WTC11 (cell line): ENCODE measurements around the gene SLC7A5. TPM values are rescaled to one million over a fixed set of nuclear protein-coding genes. Genes with fewer than 3 reads are reported as not detected.

ENCODE experiments used
- ATAC-seq: fragments of 200-7000 bp; cut with Tn5 transposase; 2 replicates; pipeline ENCODE4 v1.10.0; 2021; ENCODE audit warnings: mild to moderate bottlenecking, moderate library complexity
- CTCF ChIA-PET: fragments of 300-600 bp; sonication (Branson Sonifier 250); formaldehyde crosslinking; loops from one replicate; lab custom pipeline; 2021; ENCODE audit warnings: antibody characterized with exemption; lab: Charles Lee
- POLR2A ChIA-PET: fragments of 350-600 bp; sonication (Branson Sonifier 250); formaldehyde crosslinking; loops from one replicate; lab custom pipeline; 2021; ENCODE audit warnings: antibody characterized with exemption; lab: Charles Lee
- DNase-seq: peaks from one replicate; pipeline ENCODE4 v3.0.0; 2021; ENCODE audit warnings: low spot score
- H3K27ac Mint-ChIP-seq: 2 replicates; pipeline ENCODE4 v1.8.0; 2021; ENCODE audit warnings: mixed read lengths
- H3K27me3 Mint-ChIP-seq: 2 replicates; pipeline ENCODE4 v1.8.0; 2021; ENCODE audit warnings: low read depth, mild to moderate bottlenecking, moderate library complexity, mixed read lengths
- H3K36me3 Mint-ChIP-seq: 2 replicates; pipeline ENCODE4 v1.8.0; 2021; ENCODE audit warnings: mixed read lengths
- H3K4me1 Mint-ChIP-seq: 2 replicates; pipeline ENCODE4 v1.8.0; 2022; ENCODE audit warnings: mixed read lengths
- H3K4me3 Mint-ChIP-seq: 2 replicates; pipeline ENCODE4 v1.8.0; 2021; ENCODE audit warnings: mild to moderate bottlenecking, moderate library complexity, mixed read lengths
- H3K9me3 Mint-ChIP-seq: 2 replicates; pipeline ENCODE4 v1.8.0; 2021; ENCODE audit warnings: mixed read lengths
- CBFB ChIP-seq: sonication (generic); formaldehyde crosslinking; IDR thresholded peaks from 2 replicates; pipeline ENCODE4 v1.8.1; 2022; ENCODE audit warnings: mild to moderate bottlenecking, low read depth, missing genetic modification reagents
- ELF4 ChIP-seq: sonication (generic); formaldehyde crosslinking; IDR thresholded peaks from 2 replicates; pipeline ENCODE4 v1.8.1; 2022; ENCODE audit warnings: low read depth, mild to moderate bottlenecking, moderate library complexity, missing genetic modification reagents
- NFYB ChIP-seq: sonication (generic); formaldehyde crosslinking; conservative IDR thresholded peaks from 2 replicates; pipeline ENCODE4 v1.8.0; 2022; ENCODE audit warnings: low read depth, missing genetic modification reagents
- NR3C1 ChIP-seq: sonication (generic); formaldehyde crosslinking; conservative IDR thresholded peaks from 2 replicates; pipeline ENCODE4 v1.8.1; 2023; ENCODE audit warnings: low read depth, mild to moderate bottlenecking, missing genetic modification reagents
- OVOL2 ChIP-seq: fragments of 250-450 bp; sonication (Bioruptor Pico); IDR thresholded peaks from 2 replicates; pipeline ENCODE4 v1.9.0; 2021; ENCODE audit warnings: mild to moderate bottlenecking, borderline replicate concordance
- RELA ChIP-seq: sonication (generic); formaldehyde crosslinking; IDR thresholded peaks from 2 replicates; pipeline ENCODE4 v1.8.1; 2022; ENCODE audit warnings: missing genetic modification reagents, mild to moderate bottlenecking, borderline replicate concordance
- RORB ChIP-seq: fragments of 250-450 bp; sonication (Bioruptor Pico); IDR thresholded peaks from 2 replicates; pipeline ENCODE4 v1.9.0; 2021; ENCODE audit warnings: mild to moderate bottlenecking
- TEAD1 ChIP-seq: sonication (generic); formaldehyde crosslinking; IDR thresholded peaks from 2 replicates; pipeline ENCODE4 v1.8.0; 2022; ENCODE audit warnings: mild to moderate bottlenecking, missing genetic modification reagents
- ZNF138 ChIP-seq: sonication (generic); formaldehyde crosslinking; conservative IDR thresholded peaks from 2 replicates; pipeline ENCODE4 v1.8.1; 2022; ENCODE audit warnings: mild to moderate bottlenecking, moderate library complexity, missing genetic modification reagents
- ZNF416 ChIP-seq: fragments of 250-450 bp; sonication (Bioruptor Pico); IDR thresholded peaks from 2 replicates; pipeline ENCODE4 v1.9.0; 2021; ENCODE audit warnings: mild to moderate bottlenecking, inconsistent platforms
- ZNF423 ChIP-seq: fragments of 250-450 bp; sonication (Bioruptor Pico); IDR thresholded peaks from 2 replicates; pipeline ENCODE4 v2.1.2; 2022; ENCODE audit warnings: mild to moderate bottlenecking, moderate library complexity
- total RNA-seq: library from RNA; stranded (reverse); gene quantifications from 3 replicates; pipeline ENCODE4 v1.2.3, GENCODE V29; 2021
- TF ChIP-seq, protein P1 (sequence below): fragments of 250-450 bp; sonication (Bioruptor Pico); IDR thresholded peaks from 2 replicates; pipeline ENCODE4 v1.8.0; 2021; ENCODE audit warnings: mild to moderate bottlenecking
- TF ChIP-seq, protein P2 (sequence below): sonication (generic); formaldehyde crosslinking; IDR thresholded peaks from 2 replicates; pipeline ENCODE4 v1.8.0; 2023; ENCODE audit warnings: mild to moderate bottlenecking, missing genetic modification reagents
- TF ChIP-seq, protein P3 (sequence below): sonication (generic); formaldehyde crosslinking; IDR thresholded peaks from 2 replicates; pipeline ENCODE4 v1.8.1; 2022; ENCODE audit warnings: mild to moderate bottlenecking, moderate library complexity, missing genetic modification reagents
- TF ChIP-seq, protein P4 (sequence below): sonication (generic); formaldehyde crosslinking; IDR thresholded peaks from 2 replicates; pipeline ENCODE4 v1.8.0; 2022; ENCODE audit warnings: missing genetic modification reagents
- TF ChIP-seq, protein P5 (sequence below): sonication (generic); formaldehyde crosslinking; IDR thresholded peaks from 2 replicates; pipeline ENCODE4 v1.8.1; 2022; ENCODE audit warnings: mild to moderate bottlenecking, missing genetic modification reagents, moderate library complexity, borderline replicate concordance
- TF ChIP-seq, protein P6 (sequence below): sonication (generic); formaldehyde crosslinking; conservative IDR thresholded peaks from 2 replicates; pipeline ENCODE4 v1.8.1; 2022; ENCODE audit warnings: mild to moderate bottlenecking, missing genetic modification reagents
- TF ChIP-seq, protein P7 (sequence below): fragments of 250-450 bp; sonication (Bioruptor Pico); IDR thresholded peaks from 2 replicates; pipeline ENCODE4 v1.9.0; 2021; ENCODE audit warnings: moderate library complexity, mild to moderate bottlenecking, inconsistent platforms, borderline replicate concordance

Gene SLC7A5
- total RNA-seq, 1 experiment from 2014 or later: 197 TPM

DNA sequence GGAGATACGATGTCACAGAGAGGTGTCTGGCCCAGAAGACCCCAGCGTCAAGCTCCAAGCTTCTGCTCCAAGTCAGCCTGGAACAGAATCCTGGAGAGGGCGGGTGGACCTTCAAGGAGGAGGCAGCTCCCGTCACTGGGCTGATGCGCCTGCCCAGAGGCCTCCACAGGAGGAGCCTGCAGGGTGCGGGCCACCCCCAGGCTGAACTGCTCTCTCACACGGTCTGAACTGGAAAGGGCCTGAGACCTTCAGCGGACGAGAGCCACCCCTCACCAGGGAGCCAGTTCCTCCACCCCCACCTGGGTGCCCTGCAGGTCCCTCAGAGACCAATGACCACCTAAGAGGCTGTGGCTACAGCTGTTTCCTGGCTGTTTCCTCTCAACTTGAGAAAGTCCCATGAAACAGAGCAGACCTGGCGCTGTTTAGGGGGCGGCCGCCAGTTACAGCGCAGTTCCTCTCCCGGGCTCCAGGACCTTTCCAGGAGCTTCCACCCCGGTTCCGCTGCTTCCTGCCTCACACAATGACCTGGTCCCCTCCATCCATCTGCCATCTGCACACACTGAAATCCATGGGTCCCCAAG, 67.5 kb downstream of the SLC7A5 start (continued):
- TF ChIP-seq, protein P1, sequence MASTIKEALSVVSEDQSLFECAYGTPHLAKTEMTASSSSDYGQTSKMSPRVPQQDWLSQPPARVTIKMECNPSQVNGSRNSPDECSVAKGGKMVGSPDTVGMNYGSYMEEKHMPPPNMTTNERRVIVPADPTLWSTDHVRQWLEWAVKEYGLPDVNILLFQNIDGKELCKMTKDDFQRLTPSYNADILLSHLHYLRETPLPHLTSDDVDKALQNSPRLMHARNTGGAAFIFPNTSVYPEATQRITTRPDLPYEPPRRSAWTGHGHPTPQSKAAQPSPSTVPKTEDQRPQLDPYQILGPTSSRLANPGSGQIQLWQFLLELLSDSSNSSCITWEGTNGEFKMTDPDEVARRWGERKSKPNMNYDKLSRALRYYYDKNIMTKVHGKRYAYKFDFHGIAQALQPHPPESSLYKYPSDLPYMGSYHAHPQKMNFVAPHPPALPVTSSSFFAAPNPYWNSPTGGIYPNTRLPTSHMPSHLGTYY (CRISPR knock-in tag): no peak
- TF ChIP-seq, protein P2, sequence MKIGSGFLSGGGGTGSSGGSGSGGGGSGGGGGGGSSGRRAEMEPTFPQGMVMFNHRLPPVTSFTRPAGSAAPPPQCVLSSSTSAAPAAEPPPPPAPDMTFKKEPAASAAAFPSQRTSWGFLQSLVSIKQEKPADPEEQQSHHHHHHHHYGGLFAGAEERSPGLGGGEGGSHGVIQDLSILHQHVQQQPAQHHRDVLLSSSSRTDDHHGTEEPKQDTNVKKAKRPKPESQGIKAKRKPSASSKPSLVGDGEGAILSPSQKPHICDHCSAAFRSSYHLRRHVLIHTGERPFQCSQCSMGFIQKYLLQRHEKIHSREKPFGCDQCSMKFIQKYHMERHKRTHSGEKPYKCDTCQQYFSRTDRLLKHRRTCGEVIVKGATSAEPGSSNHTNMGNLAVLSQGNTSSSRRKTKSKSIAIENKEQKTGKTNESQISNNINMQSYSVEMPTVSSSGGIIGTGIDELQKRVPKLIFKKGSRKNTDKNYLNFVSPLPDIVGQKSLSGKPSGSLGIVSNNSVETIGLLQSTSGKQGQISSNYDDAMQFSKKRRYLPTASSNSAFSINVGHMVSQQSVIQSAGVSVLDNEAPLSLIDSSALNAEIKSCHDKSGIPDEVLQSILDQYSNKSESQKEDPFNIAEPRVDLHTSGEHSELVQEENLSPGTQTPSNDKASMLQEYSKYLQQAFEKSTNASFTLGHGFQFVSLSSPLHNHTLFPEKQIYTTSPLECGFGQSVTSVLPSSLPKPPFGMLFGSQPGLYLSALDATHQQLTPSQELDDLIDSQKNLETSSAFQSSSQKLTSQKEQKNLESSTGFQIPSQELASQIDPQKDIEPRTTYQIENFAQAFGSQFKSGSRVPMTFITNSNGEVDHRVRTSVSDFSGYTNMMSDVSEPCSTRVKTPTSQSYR (CRISPR knock-in tag): no peak
- TF ChIP-seq ZNF416: no peak
- no peak for TF ChIP-seq NR3C1

DNA sequence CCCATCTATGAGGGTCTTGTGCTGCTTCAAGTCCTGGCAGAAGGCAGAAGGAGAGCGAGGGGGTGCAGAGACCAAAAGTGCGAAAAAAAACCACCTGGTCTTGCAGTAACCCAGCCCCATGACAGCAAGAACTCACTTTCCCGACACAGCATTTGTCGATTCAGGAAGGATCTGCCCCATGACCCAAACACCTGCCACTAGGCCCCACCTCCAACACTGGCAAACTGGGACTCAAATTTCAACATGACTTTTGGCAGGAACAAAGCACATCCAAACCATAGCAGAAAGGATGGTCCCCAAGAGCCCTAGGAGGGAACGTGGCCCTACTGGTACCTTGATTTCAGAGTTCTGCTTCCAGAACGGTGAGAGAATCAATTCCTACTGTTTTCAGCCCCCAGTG, 68.8 kb downstream of the SLC7A5 start:
- H3K4me1 Mint-ChIP-seq: no peaks in the 10 kb centered on the region
- ATAC-seq (no peak), DNase-seq (no peak)
- H3K4me3 Mint-ChIP-seq: no peak overlapping the region
- H3K27ac Mint-ChIP-seq: no peak overlapping the region
- peaks cover 4% of the 10 kb centered on the region; the same call in 1 of the 2 replicates for H3K27me3 Mint-ChIP-seq
- ChIA-PET POLR2A (interaction anchor here (0.6 kb wide), 1 partner anchor 679 kb away, joined by 5 read pairs; no protein-coding TSS in a partner anchor), CTCF (interaction anchor here (0.7 to 1.1 kb wide), 2 partner anchors 15 to 22 kb away, joined by 3 to 5 read pairs; no protein-coding TSS in a partner anchor)
- peaks cover 10% of the 10 kb centered on the region; the same call in 1 of the 2 replicates for H3K9me3 Mint-ChIP-seq
- no peaks in the 10 kb centered on the region for H3K36me3 Mint-ChIP-seq
- no peak for TF ChIP-seq CBFB (CRISPR knock-in tag)
- no peak for TF ChIP-seq ZNF423 (CRISPR knock-in tag)
- TF ChIP-seq, protein P3, sequence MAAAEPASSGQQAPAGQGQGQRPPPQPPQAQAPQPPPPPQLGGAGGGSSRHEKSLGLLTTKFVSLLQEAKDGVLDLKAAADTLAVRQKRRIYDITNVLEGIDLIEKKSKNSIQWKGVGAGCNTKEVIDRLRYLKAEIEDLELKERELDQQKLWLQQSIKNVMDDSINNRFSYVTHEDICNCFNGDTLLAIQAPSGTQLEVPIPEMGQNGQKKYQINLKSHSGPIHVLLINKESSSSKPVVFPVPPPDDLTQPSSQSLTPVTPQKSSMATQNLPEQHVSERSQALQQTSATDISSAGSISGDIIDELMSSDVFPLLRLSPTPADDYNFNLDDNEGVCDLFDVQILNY (CRISPR knock-in tag): no peak
- no peak for TF ChIP-seq RELA (CRISPR knock-in tag)
- no peak for TF ChIP-seq ZNF138 (CRISPR knock-in tag)
- TF ChIP-seq RORB (CRISPR knock-in tag): no peak
- TF ChIP-seq, protein P4, sequence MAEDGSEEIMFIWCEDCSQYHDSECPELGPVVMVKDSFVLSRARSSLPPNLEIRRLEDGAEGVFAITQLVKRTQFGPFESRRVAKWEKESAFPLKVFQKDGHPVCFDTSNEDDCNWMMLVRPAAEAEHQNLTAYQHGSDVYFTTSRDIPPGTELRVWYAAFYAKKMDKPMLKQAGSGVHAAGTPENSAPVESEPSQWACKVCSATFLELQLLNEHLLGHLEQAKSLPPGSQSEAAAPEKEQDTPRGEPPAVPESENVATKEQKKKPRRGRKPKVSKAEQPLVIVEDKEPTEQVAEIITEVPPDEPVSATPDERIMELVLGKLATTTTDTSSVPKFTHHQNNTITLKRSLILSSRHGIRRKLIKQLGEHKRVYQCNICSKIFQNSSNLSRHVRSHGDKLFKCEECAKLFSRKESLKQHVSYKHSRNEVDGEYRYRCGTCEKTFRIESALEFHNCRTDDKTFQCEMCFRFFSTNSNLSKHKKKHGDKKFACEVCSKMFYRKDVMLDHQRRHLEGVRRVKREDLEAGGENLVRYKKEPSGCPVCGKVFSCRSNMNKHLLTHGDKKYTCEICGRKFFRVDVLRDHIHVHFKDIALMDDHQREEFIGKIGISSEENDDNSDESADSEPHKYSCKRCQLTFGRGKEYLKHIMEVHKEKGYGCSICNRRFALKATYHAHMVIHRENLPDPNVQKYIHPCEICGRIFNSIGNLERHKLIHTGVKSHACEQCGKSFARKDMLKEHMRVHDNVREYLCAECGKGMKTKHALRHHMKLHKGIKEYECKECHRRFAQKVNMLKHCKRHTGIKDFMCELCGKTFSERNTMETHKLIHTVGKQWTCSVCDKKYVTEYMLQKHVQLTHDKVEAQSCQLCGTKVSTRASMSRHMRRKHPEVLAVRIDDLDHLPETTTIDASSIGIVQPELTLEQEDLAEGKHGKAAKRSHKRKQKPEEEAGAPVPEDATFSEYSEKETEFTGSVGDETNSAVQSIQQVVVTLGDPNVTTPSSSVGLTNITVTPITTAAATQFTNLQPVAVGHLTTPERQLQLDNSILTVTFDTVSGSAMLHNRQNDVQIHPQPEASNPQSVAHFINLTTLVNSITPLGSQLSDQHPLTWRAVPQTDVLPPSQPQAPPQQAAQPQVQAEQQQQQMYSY: no peak
- no peak for TF ChIP-seq OVOL2
- TF ChIP-seq NFYB: no peak
- TF ChIP-seq, protein P5, sequence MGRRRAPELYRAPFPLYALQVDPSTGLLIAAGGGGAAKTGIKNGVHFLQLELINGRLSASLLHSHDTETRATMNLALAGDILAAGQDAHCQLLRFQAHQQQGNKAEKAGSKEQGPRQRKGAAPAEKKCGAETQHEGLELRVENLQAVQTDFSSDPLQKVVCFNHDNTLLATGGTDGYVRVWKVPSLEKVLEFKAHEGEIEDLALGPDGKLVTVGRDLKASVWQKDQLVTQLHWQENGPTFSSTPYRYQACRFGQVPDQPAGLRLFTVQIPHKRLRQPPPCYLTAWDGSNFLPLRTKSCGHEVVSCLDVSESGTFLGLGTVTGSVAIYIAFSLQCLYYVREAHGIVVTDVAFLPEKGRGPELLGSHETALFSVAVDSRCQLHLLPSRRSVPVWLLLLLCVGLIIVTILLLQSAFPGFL (CRISPR knock-in tag): no peak
- TF ChIP-seq, protein P6, sequence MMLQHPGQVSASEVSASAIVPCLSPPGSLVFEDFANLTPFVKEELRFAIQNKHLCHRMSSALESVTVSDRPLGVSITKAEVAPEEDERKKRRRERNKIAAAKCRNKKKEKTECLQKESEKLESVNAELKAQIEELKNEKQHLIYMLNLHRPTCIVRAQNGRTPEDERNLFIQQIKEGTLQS (CRISPR knock-in tag): no peak
- no peak for TF ChIP-seq TEAD1 (CRISPR knock-in tag)
- TF ChIP-seq, protein P2 (CRISPR knock-in tag): no peak
- TF ChIP-seq, protein P7, sequence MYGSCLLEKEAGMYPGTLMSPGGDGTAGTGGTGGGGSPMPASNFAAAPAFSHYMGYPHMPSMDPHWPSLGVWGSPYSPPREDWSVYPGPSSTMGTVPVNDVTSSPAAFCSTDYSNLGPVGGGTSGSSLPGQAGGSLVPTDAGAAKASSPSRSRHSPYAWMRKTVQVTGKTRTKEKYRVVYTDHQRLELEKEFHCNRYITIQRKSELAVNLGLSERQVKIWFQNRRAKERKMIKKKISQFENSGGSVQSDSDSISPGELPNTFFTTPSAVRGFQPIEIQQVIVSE: no peak
- TF ChIP-seq, protein P1 (CRISPR knock-in tag): no peak
- TF ChIP-seq ELF4 (CRISPR knock-in tag): no peak
